Measurements from ENCODE around the gene CHRNE.
A peak's percentile ranks its signal among the peaks of the same experiment; 100 is the strongest.

Gene CHRNE

GRCh38 chr17:4903051-4903818, at the start of gene CHRNE:
Gene CHRNE, minus strand, starts transcription at chr17:4903098. Its CDS starts 35 bp downstream, at chr17:4903063.
- DNase-seq (ENCODE audit: low read depth in 2 of 2): peak; percentile 52 to 67

DNA sequence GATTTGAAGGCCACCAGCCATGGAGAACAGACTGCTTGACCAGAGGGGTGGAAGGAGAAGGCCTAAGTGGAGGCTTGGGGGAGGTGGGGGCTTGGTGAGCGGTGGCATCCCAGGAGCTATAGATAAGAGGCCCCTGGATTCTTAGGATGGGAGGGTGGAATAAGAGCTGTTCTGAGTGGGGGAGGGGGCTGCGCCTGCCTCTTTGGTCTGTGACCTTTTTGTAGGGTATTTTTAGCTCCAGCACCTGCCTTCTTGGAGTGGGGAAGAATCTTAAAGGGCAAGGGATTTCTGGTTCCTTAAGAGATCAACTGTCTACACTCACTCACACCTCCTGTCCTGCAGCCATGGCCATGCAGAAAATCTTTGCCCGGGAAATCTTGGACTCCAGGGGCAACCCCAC, 48.6 kb upstream of the CHRNE start:
- no peak for DNase-seq (ENCODE audit: low read depth in 2 of 2)

- no peak for DNase-seq (ENCODE audit: low read depth in 2 of 2)
Measured at GRCh38 chr17:4950746-4951204, 47.9 kb upstream of the CHRNE start, which contains the start of gene ENO3. Gene ENO3, plus strand, starts transcription at chr17:4951119. Its CDS starts 711 bp downstream, at chr17:4951830.

GRCh38 chr17:4950075-4950745, 47.3 kb upstream of the CHRNE start:
- DNase-seq (ENCODE audit: low read depth in 2 of 2): peak in 1 of 2 donors; percentile 67

DNA sequence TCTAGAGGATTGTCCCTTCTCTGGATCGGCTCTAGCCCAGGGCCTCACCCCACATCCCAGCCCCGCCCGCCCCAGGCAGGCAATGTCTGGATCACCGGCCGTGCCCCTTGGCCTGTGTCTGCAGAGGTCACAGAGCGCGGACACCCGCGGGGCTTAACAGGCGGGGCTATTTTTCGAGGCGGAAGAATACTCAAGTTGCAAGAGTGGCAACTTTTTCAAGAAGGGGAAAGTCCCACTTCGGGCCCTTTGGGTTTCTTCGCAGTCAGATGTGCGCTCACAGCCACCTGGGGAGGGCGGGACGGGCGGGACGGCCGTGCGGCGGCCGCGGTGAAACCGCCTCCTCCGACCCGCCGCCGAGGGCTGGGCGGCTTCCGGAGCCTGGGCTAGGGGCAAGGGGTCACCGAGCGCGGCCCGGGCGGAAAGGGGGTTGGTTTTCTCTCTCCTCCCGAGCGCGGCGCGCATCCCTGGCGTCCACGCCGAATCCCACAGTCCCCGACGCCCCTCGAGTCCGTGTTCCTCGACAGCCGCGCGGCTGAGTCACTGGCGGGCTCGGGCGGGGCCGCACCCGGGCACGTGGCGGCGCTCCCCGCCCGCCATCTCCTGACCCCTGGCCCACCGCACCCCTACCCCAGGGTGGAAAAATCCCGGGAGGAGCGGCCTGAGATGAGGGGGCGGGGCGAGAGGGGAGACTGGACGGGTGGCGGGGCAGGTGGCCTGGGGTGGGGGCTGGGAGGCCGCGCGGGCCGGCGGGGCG, 46.6 kb upstream of the CHRNE start:
- DNase-seq (ENCODE audit: low read depth in 2 of 2): peak; percentile 60 to 69

- DNase-seq (ENCODE audit: low read depth in 2 of 2): peak in 1 of 2 donors; percentile 71
Measured at GRCh38 chr17:4948931-4949320, 46.0 kb upstream of the CHRNE start.

GRCh38 chr17:4948166-4948930, 45.5 kb upstream of the CHRNE start, which contains the start of gene PFN1:
Gene PFN1, minus strand, starts transcription at chr17:4948530. Its CDS starts 136 bp downstream, at chr17:4948394.
- peak; percentile 84 to 86 for DNase-seq (ENCODE audit: low read depth in 2 of 2)

DNA sequence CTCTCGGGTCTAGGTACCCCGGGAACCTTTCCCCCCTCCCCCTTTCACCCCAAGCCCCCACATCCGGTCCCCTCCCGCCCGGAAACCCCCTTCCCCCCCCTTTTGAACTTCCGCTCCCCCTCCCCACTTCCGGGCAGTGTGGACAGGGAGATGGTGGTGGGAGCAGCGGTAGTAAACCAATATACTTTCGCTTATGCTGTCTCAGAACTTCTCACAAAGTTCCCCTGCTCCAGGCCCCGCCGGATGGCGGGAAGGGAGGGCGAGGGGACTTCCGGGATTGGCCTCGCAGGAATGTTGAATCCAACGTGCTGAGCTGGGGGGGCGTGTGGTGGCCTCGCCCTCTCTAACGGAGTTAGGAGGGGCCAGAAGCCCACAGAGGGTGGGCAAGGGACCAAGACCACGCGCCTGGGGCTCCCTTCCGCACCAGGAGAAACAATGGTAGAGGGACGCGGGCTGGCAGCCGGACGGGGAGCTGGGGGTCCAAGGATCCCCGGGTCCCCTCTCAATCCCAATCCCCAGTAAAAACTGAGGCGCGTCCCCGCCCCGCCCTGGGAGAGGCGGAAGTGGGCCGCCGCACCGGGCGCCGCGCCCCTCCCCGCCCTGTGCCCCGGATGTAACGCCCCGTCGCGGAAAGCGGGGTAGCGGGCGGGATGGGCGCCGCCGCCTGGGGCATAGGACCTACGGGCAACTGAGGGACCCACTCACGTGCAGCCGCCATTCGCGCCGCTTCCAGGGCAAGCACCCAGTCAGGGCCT, 44.7 kb upstream of the CHRNE start:
- DNase-seq (ENCODE audit: low read depth in 2 of 2): peak in 1 of 2 donors; percentile 63

DNA sequence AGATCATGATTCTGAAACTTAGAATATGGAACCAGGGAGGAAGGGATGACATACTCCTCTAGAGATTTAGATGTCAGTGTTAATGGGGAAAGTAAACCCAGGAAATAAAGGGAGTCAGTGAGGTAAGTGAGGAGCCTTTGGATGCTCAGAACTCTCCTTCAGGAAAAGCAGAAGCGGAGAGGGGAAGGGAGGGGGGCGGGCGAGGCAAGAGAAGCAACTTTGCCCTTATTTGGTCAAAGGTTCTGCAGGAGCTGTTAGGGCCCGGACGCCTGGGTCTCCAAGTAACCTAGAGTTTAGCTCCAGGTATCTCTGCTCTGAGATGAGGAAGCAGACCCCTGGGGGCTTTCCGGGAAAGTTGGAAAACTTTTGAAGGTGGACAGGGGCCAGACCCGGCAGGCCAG, 44.1 kb upstream of the CHRNE start:
- no peak for DNase-seq (ENCODE audit: low read depth in 2 of 2)

- DNase-seq (ENCODE audit: low read depth in 2 of 2): no peak
Measured at GRCh38 chr17:4946312-4946976, 43.5 kb upstream of the CHRNE start.

GRCh38 chr17:4945944-4946280, 43.0 kb upstream of the CHRNE start:
- no peak for DNase-seq (ENCODE audit: low read depth in 2 of 2)

DNA sequence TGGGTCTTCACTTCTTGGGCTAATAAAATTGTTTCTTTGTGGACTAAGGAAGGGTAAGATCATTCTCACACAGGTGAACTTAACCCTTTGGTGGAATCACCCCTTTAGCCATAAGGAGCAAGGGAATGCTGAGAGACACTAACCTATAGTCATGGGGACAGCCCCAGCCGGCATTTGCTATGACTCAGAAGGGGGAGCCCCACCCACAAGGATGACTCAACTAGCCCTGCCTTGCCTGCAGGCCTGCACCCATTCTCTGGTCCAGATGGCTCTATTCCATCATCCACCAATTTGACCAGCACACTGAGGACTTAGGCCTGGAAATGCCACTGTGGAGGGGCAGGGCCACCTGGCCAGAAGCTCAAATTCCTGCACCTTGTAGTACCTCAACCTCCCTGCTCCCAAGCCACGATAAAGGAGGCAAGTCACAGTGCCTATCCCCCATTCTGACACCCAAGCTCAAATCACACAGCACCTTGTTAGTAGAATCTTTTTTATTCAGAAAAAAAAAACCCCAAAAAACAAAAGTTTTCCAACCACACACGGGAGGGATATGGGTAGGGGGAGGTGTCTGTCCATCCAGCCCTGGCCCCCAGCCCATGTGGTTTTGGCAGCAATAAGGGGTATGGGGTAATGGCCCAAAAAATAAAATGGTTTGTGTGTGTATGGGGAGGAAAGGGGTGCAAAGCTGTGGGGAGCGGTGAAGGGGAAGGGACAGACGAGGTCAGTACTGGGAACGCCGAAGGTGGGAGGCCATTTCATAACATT, 42.5 kb upstream of the CHRNE start:
- DNase-seq (ENCODE audit: low read depth in 2 of 2): peak; percentile 76 to 79

DNA sequence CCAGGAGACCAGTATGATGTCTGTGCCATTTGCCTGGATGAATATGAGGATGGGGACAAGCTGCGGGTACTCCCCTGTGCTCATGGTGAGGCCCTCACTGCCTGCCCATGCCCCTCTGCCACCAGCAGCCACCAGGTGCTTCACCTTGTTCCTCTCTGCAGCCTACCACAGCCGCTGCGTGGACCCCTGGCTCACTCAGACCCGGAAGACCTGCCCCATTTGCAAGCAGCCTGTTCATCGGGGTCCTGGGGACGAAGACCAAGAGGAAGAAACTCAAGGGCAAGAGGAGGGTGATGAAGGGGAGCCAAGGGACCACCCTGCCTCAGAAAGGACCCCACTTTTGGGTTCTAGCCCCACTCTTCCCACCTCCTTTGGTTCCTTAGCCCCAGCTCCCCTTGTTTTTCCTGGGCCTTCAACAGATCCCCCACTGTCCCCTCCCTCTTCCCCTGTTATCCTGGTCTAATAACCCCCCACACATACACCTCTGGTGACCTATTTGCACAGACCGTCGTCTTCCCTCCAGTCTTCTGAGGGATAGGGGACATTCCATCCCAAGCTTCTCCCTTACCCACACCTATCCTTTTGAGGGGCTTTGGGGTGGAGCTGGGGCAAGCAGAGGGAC, 41.8 kb upstream of the CHRNE start:
- no peak for DNase-seq (ENCODE audit: low read depth in 2 of 2)

DNA sequence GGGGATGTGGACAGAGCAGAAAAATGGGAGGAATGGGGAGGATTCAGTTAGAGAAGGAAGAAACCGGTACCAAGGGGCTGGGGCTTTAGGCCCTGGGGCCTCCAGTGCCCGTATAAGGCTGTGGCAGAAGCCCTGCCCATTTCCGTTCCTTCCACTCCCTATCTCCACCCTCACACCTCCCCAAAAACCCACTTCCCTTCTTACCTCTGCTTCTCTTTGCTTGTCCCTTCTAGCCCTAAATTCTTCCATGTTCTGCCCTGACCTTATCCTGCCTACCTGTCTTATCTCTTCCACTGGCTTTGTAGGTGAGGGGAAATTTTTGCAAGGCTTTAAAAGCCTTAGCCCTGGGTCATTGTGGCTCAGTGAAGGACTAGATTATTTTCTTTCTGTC, 41.3 kb upstream of the CHRNE start:
- DNase-seq (ENCODE audit: low read depth in 2 of 2): peak in 1 of 2 donors; percentile 39

DNA sequence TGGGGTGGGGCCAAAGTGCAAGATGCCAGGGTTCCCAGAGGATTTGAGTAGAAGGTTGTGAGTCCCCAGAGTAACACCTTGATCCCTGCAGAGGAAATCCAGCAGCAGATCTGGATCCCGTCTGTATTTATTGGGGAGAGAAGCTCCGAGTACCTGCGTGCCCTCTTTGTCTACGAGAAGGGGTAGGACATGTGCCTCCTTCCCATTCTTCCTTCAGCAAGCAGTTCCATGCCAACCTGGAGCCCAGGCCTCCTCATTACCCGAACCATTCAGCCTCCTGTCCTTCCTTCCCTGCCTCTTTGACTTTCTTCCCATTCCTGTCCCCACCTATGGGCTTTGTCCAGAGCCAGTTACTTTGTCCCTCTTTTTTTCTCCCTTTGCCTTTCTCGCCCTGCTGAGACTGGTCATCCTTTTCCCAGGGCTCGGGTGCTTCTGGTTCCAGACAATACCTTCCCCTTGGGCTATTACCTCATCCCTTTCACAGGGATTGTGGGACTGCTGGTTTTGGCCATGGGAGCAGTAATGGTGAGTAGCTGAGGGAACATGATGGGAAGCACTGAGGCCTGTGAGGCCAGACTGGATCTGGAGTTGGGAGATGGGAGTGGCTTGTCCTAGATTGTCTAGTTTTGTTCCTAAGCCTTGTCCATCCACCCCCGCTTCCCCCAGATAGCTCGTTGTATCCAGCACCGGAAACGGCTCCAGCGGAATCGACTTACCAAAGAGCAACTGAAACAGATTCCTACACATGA, 40.0 kb upstream of the CHRNE start:
- no peak for DNase-seq (ENCODE audit: low read depth in 2 of 2)

GRCh38 chr17:4941319-4941610, 38.4 kb upstream of the CHRNE start:
- DNase-seq (ENCODE audit: low read depth in 2 of 2): no peak

- DNase-seq (ENCODE audit: low read depth in 2 of 2): peak in 1 of 2 donors; percentile 35
Measured at GRCh38 chr17:4940555-4941318, 37.8 kb upstream of the CHRNE start.
